Measurements from ENCODE around the gene TNRC18.
"Not testable (repeated sequence)": the region's sequence is repeated elsewhere in the genome, so short reads cannot be mapped to it uniquely, and the experiment has no call there.

DNA sequence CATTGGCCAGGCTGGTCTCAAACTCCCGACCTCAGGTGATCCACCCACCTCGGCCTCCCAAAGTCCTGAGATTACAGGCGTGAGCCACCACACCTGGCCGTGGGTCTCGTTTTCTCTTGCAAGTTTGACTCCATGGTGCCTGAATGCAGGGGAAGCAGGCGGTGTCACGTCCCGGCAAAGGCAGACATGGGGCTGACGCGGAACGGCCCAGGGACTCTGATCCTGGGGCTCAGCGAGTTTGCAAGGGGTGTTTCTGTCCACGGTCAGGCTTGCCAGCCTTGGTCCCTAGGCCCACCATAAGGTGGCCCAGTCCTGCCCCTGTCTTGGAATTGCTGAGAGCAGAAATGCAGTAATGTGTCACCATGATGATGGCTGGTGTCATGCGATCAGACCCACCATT lies 147.5 kb downstream of the TNRC18 start:
- not testable (repeated sequence) for TF ChIP-seq CTCF (tag by site-specific recombination; IDR thresholded peaks at IDR 0.05)
- TF ChIP-seq, protein P1, sequence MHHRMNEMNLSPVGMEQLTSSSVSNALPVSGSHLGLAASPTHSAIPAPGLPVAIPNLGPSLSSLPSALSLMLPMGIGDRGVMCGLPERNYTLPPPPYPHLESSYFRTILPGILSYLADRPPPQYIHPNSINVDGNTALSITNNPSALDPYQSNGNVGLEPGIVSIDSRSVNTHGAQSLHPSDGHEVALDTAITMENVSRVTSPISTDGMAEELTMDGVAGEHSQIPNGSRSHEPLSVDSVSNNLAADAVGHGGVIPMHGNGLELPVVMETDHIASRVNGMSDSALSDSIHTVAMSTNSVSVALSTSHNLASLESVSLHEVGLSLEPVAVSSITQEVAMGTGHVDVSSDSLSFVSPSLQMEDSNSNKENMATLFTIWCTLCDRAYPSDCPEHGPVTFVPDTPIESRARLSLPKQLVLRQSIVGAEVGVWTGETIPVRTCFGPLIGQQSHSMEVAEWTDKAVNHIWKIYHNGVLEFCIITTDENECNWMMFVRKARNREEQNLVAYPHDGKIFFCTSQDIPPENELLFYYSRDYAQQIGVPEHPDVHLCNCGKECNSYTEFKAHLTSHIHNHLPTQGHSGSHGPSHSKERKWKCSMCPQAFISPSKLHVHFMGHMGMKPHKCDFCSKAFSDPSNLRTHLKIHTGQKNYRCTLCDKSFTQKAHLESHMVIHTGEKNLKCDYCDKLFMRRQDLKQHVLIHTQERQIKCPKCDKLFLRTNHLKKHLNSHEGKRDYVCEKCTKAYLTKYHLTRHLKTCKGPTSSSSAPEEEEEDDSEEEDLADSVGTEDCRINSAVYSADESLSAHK (tag by site-specific recombination; IDR thresholded peaks at IDR 0.05): not testable (repeated sequence)

Data from HEK293 (cell line).